Smooth muscle cell (in vitro differentiated cells): ENCODE results near the gene CCM2L. TPM values are rescaled to one million over a fixed set of nuclear protein-coding genes. Genes with fewer than 3 reads are reported as not detected.
"Not testable (repeated sequence)": the region's sequence is repeated elsewhere in the genome, so short reads cannot be mapped to it uniquely, and the experiment has no call there.

ENCODE experiments used
- DNase-seq: peaks from one replicate; lab custom pipeline; 2025; ENCODE audit not compliant: unreplicated experiment; lab: John Stamatoyannopoulos, UW
- H2AFZ ChIP-seq: fragments of 200-600 bp; sonication (generic); 2 replicates; pipeline ENCODE4 v1.6.0; 2016; ENCODE audit warnings: antibody characterized with exemption, low read depth, mild to moderate bottlenecking
- H3F3A ChIP-seq: fragments of 200-600 bp; sonication (generic); 2 replicates; pipeline ENCODE4 v1.6.0; 2017; ENCODE audit warnings: antibody characterized with exemption, low read depth
- H3K27ac ChIP-seq: fragments of 200-600 bp; sonication (generic); 2 replicates; pipeline ENCODE4 v1.5.1; 2016; ENCODE audit warnings: low read depth, mild to moderate bottlenecking
- H3K27me3 ChIP-seq: fragments of 200-600 bp; sonication (generic); 2 replicates; pipeline ENCODE4 v1.6.1; 2016; ENCODE audit warnings: low read depth, mild to moderate bottlenecking
- H3K36me3 ChIP-seq: fragments of 200-600 bp; sonication (generic); 2 replicates; pipeline ENCODE4 v1.5.1; 2016; ENCODE audit warnings: low read depth
- H3K4me1 ChIP-seq: fragments of 200-600 bp; sonication (generic); 2 replicates; pipeline ENCODE4 v1.5.1; 2016; ENCODE audit warnings: low read depth
- H3K4me2 ChIP-seq: fragments of 200-600 bp; sonication (generic); 2 replicates; pipeline ENCODE4 v1.6.0; 2016; ENCODE audit warnings: mild to moderate bottlenecking
- H3K4me3 ChIP-seq: fragments of 200-600 bp; sonication (generic); 2 replicates; pipeline ENCODE4 v1.5.1; 2016; ENCODE audit warnings: mild to moderate bottlenecking
- H3K79me2 ChIP-seq: fragments of 200-600 bp; sonication (generic); 2 replicates; pipeline ENCODE4 v1.6.0; 2016; ENCODE audit warnings: low read depth, mild to moderate bottlenecking
- H3K9ac ChIP-seq: fragments of 200-600 bp; sonication (generic); 2 replicates; pipeline ENCODE4 v1.6.0; 2016; ENCODE audit warnings: low read depth
- H3K9me3 ChIP-seq: fragments of 200-600 bp; sonication (generic); replicated peaks from 2 replicates; pipeline ENCODE4 v1.5.1; 2016; ENCODE audit warnings: low read depth
- H4K20me1 ChIP-seq: fragments of 200-600 bp; sonication (generic); 2 replicates; pipeline ENCODE4 v1.6.0; 2016; ENCODE audit warnings: low read depth
- CTCF ChIP-seq: fragments of 200-600 bp; sonication (generic); IDR thresholded peaks from 2 replicates; pipeline ENCODE4 v1.5.1; 2017; ENCODE audit warnings: borderline replicate concordance, mild to moderate bottlenecking, antibody characterized with exemption; ENCODE audit not compliant: insufficient read depth, poor library complexity, severe bottlenecking
- WGBS: methylation state at CpG from one replicate; pipeline ENCODE4 v1.1.7; 2016; ENCODE audit warnings: low lambda C conversion rate; 5-methylcytosine and 5-hydroxymethylcytosine counted together
- polyA plus RNA-seq: library from polyadenylated mRNA; unstranded; fragments of >200 nt; fragmentation: Nextera tagmentation; extraction: Ambion mirVana; gene quantifications from 2 replicates; pipeline ENCODE4 v1.2.1, GENCODE V29; 2016
- total RNA-seq: library from RNA; depleted of rRNA; stranded (reverse); fragments of >200 nt; gene quantifications from 2 replicates; pipeline ENCODE4 v1.2.3, GENCODE V29; 2014

Gene CCM2L
- total and polyA plus RNA-seq, 2 experiments from 2014 or later: 0.27 TPM; not detected in 1

GRCh38 chr20:32029561-32029960, 19.3 kb downstream of the CCM2L start:
- Histone ChIP-seq H3K4me1 (no peaks in the 10 kb centered on the region), H3F3A (no peaks in the 10 kb centered on the region), H3K9ac (no peak overlapping the region), H3K4me2 (no peak overlapping the region), H2AFZ (no peak overlapping the region), H3K36me3 (no peaks in the 10 kb centered on the region), H3K4me3 (no peak overlapping the region), H3K27ac (no peak overlapping the region), H3K79me2 (no peaks in the 10 kb centered on the region), H3K9me3 (no peaks in the 10 kb centered on the region), H4K20me1 (no peaks in the 10 kb centered on the region), H3K27me3 (peaks cover 29% of the 10 kb centered on the region)
- DNase-seq: no peak
- TF ChIP-seq CTCF: no peak
- whole genome bisulfite sequencing: 94% methylated on average over 11 of the region's 11 CpGs

- TF ChIP-seq CTCF: peak; percentile 98
- no peaks in the 10 kb centered on the region for H3K79me2 ChIP-seq
- H2AFZ ChIP-seq: peak overlapping the region; percentile 60
- H3K4me3 ChIP-seq: peak overlapping the region; percentile 47
- DNase-seq: peak; percentile 27
- H3K27me3 ChIP-seq: peaks cover 32% of the 10 kb centered on the region
- no peaks in the 10 kb centered on the region for H3F3A ChIP-seq
- no peaks in the 10 kb centered on the region for H3K9me3 ChIP-seq
- H3K4me1 ChIP-seq: no peaks in the 10 kb centered on the region
- H3K4me2 ChIP-seq: peak overlapping the region; percentile 87
- H4K20me1 ChIP-seq: no peaks in the 10 kb centered on the region
- H3K36me3 ChIP-seq: no peaks in the 10 kb centered on the region
- WGBS: 19% methylated on average over 59 of the region's 59 CpGs
- no peak overlapping the region for H3K27ac ChIP-seq
- no peak overlapping the region for H3K9ac ChIP-seq
These were observed 21.0 kb downstream of the CCM2L start for GRCh38 chr20:32031007-32031958.

- no peak overlapping the region for H3K27ac ChIP-seq
- no peaks in the 10 kb centered on the region for H4K20me1 ChIP-seq
- no peaks in the 10 kb centered on the region for H3K36me3 ChIP-seq
- no peaks in the 10 kb centered on the region for H3K79me2 ChIP-seq
- WGBS: 88% methylated on average over 2 of the region's 2 CpGs
- H3K27me3 ChIP-seq: peaks cover 32% of the 10 kb centered on the region
- DNase-seq: no peak
- H2AFZ ChIP-seq: no peak overlapping the region
- no peak overlapping the region for H3K4me2 ChIP-seq
- no peaks in the 10 kb centered on the region for H3K9me3 ChIP-seq
- H3K4me1 ChIP-seq: no peaks in the 10 kb centered on the region
- no peak overlapping the region for H3K4me3 ChIP-seq
- no peak overlapping the region for H3K9ac ChIP-seq
- TF ChIP-seq CTCF: no peak
- no peaks in the 10 kb centered on the region for H3F3A ChIP-seq
These were observed 23.1 kb downstream of the CCM2L start for GRCh38 chr20:32033316-32033715.

GRCh38 chr20:32033721-32034120, 23.5 kb downstream of the CCM2L start:
- peaks cover 32% of the 10 kb centered on the region for H3K27me3 ChIP-seq
- H4K20me1 ChIP-seq, H3K9ac ChIP-seq, H3K9me3 ChIP-seq, H3K4me2 ChIP-seq, H3K4me3 ChIP-seq, H3K4me1 ChIP-seq, H3K36me3 ChIP-seq, H3K27ac ChIP-seq, H2AFZ ChIP-seq, H3F3A ChIP-seq, DNase-seq, H3K79me2 ChIP-seq: not testable (repeated sequence)
- WGBS: 91% methylated on average over 3 of the region's 3 CpGs
